B cell (primary cell): Measurements from ENCODE around the gene FAM118B. TPM values are rescaled to one million over a fixed set of nuclear protein-coding genes. Genes with fewer than 3 reads are reported as not detected.

Source experiments
- ATAC-seq: fragments of 200-7000 bp; cut with Tn5 transposase; one replicate; pipeline ENCODE4 v1.10.0; 2021; ENCODE audit warnings: low read depth, mild to moderate bottlenecking, moderate number of reproducible peaks, moderate library complexity
- CTCF ChIA-PET: fragments of 350-600 bp; sonication (Branson Sonifier 250); formaldehyde crosslinking; loops from one replicate; lab custom pipeline; 2021; ENCODE audit warnings: antibody characterized with exemption, inconsistent platforms; lab: Charles Lee
- POLR2A ChIA-PET: fragments of 350-600 bp; sonication (Branson Sonifier 250); formaldehyde crosslinking; loops from one replicate; lab custom pipeline; 2021; ENCODE audit warnings: antibody characterized with exemption; lab: Charles Lee
- DNase-seq: peaks from one replicate; pipeline ENCODE4 v3.0.0; 2013
- H2AFZ ChIP-seq: 2 replicates; pipeline ENCODE4 v1.6.1; 2012; ENCODE audit warnings: mild to moderate bottlenecking, low read depth, low read length; ENCODE audit not compliant: insufficient read depth, poor library complexity, severe bottlenecking
- H3K27ac ChIP-seq, 2 donors: 1 replicate in 1 of 2; 2 replicates in 1 of 2; pipeline ENCODE4 v1.5.1; 2012 to 2013; ENCODE audit warnings: low read length in 2 of 2, mild to moderate bottlenecking in 2 of 2, moderate library complexity in 1 of 2
- H3K27me3 ChIP-seq, 4 experiments: fragments of 200-600 bp in 1 of 4; sonication (generic) in 1 of 4; replicated peaks in 1 of 4; 1 replicate in 2 of 4; 2 replicates in 2 of 4; pipeline versions ENCODE4 v1.6.1 to v1.7.0; 2013 to 2016; ENCODE audit warnings: low read length in 3 of 4, mild to moderate bottlenecking in 2 of 4, mixed read lengths in 1 of 4, moderate library complexity in 1 of 4; ENCODE audit not compliant: insufficient read depth in 4 of 4, control insufficient read depth in 3 of 4; ENCODE audit errors: control extremely low read depth in 1 of 4
- H3K36me3 ChIP-seq, 2 experiments: replicated peaks in 1 of 2; 1 replicate in 1 of 2; 2 replicates in 1 of 2; pipeline versions ENCODE4 v1.6.1 to v1.7.1; 2013; ENCODE audit warnings: low read length in 1 of 2; ENCODE audit not compliant: insufficient read depth in 2 of 2, control insufficient read depth in 1 of 2; ENCODE audit errors: control extremely low read depth in 1 of 2, extremely low read depth in 1 of 2
- H3K4me1 ChIP-seq, 2 donors: fragments of 200-600 bp in 1 of 2; sonication (generic) in 1 of 2; 1 replicate in 1 of 2; 2 replicates in 1 of 2; pipeline versions ENCODE4 v1.5.1 to v1.6.1; 2013 to 2017; ENCODE audit warnings: low read length in 2 of 2; ENCODE audit not compliant: control insufficient read depth in 2 of 2, insufficient read depth in 2 of 2
- H3K4me2 ChIP-seq: replicated peaks from 2 replicates; pipeline ENCODE3; 2012; ENCODE audit warnings: mild to moderate bottlenecking, low read depth, low read length; ENCODE audit not compliant: poor library complexity, severe bottlenecking
- H3K4me3 ChIP-seq, 5 experiments: fragments of 200-600 bp in 1 of 5; sonication (generic) in 1 of 5; 1 replicate in 3 of 5; 2 replicates in 2 of 5; pipeline versions ENCODE4 v1.5.1 to v1.7.0; 2011 to 2016; ENCODE audit warnings: low read length in 4 of 5, mild to moderate bottlenecking in 4 of 5, low read depth in 2 of 5, control low read depth in 1 of 5, moderate library complexity in 1 of 5; ENCODE audit not compliant: insufficient read depth in 1 of 5; ENCODE audit errors: control extremely low read depth in 1 of 5, extremely low read depth in 1 of 5
- H3K79me2 ChIP-seq: fragments of 200-600 bp; sonication (generic); one replicate; pipeline ENCODE4 v1.6.0; 2016; ENCODE audit warnings: low read length; ENCODE audit not compliant: control insufficient read depth, insufficient read depth
- H3K9ac ChIP-seq: fragments of 200-600 bp; sonication (generic); 2 replicates; pipeline ENCODE4 v1.6.1; 2017; ENCODE audit warnings: mild to moderate bottlenecking, low read length, moderate library complexity
- H3K9me3 ChIP-seq, 3 donors: one replicate each; pipeline versions ENCODE4 v1.6.1 to v1.7.1; 2013; ENCODE audit warnings: low read length in 2 of 3; ENCODE audit not compliant: control insufficient read depth in 2 of 3, insufficient read depth in 1 of 3; ENCODE audit errors: control extremely low read depth in 1 of 3
- H4K20me1 ChIP-seq: 2 replicates; pipeline ENCODE4 v1.6.0; 2012; ENCODE audit warnings: mild to moderate bottlenecking, low read length; ENCODE audit not compliant: insufficient read depth, control insufficient read depth, poor library complexity, severe bottlenecking
- H3K27ac Mint-ChIP-seq: one replicate; pipeline ENCODE4 v1.8.0; 2021; ENCODE audit warnings: mixed read lengths
- H3K27me3 Mint-ChIP-seq: one replicate; pipeline ENCODE4 v1.8.0; 2021; ENCODE audit warnings: mixed read lengths
- H3K4me1 Mint-ChIP-seq: one replicate; pipeline ENCODE4 v1.8.0; 2021; ENCODE audit warnings: mixed read lengths
- H3K4me3 Mint-ChIP-seq: one replicate; pipeline ENCODE4 v1.8.0; 2021; ENCODE audit warnings: mixed read lengths
- H3K9me3 Mint-ChIP-seq: one replicate; pipeline ENCODE4 v1.8.0; 2022; ENCODE audit warnings: mixed read lengths; ENCODE audit not compliant: insufficient read depth
- CTCF ChIP-seq: fragments of 200-600 bp; IDR thresholded peaks from one replicate; pipeline ENCODE4 v1.8.0; 2022; ENCODE audit warnings: antibody characterized with exemption, mild to moderate bottlenecking
- EZH2 ChIP-seq: IDR thresholded peaks from 2 replicates; pipeline ENCODE4 v1.6.1; 2012; ENCODE audit warnings: borderline replicate concordance, low read depth, mild to moderate bottlenecking, moderate library complexity, low read length; ENCODE audit not compliant: insufficient read depth, poor library complexity, severe bottlenecking
- WGBS: methylation state at CpG from one replicate; pipeline ENCODE4 v1.1.5; 2013; ENCODE audit warnings: missing lambda C conversion rate; ENCODE audit not compliant: insufficient coverage; 5-methylcytosine and 5-hydroxymethylcytosine counted together
- intact Hi-C: fragments of 100-400 bp; cut with micrococcal nuclease; formaldehyde crosslinking; loops from one replicate; pipeline ENCODE4 v1.10.0; 2022
- polyA plus RNA-seq: library from polyadenylated mRNA; depleted of rRNA; stranded (reverse); fragments of >200 nt; gene quantifications from 2 replicates; pipeline ENCODE4 v1.2.3, GENCODE V29; 2012
- total RNA-seq, 2 donors: library from RNA; stranded (reverse); fragments of 120-200 nt in 1 of 2; gene quantifications; 1 replicate in 1 of 2; 2 replicates in 1 of 2; pipeline versions ENCODE4 v1.2.3 to v1.2.4, GENCODE V29; 2013 to 2022

FAM118B gene
- total and polyA plus RNA-seq, 2 donors (not counting 1 experiment from before 2014, with no cell fraction given) = 7.3 to 14.1 TPM

DNA sequence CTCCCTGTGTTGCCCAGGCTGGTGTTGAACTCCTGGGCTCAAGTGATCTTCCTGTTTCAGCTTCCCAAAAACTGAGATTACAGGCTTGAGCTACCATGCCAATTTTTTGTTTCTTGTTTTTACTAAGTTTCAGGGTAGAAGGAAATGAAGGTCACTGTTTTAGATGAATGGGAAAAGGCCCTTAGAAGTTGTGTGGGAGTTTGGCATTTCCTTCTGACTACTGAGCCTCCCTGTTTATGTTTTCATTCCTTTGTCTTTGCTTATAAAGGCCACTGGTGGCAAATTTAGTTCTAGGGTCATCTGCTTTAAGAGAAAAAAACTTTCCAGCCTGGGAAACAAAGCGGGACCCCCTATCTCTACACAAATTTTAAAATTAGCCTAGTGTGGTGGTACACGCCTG, 35.1 kb downstream of the FAM118B start:
- intact Hi-C loops = no loop called here

GRCh38 chr11:126253265-126253664, 41.7 kb downstream of the FAM118B start:
- WGBS = no CpG with 5 or more reads among the region's 4 CpGs

More for the DNA sequence above, 35.1 kb downstream of the FAM118B start:
- no peaks in the 10 kb centered on the region for H3K4me1 ChIP-seq
- no peak overlapping the region for H3K4me3 ChIP-seq
- ChIA-PET CTCF (no interaction called here), POLR2A (no interaction called here)
- no peaks in the 10 kb centered on the region for H4K20me1 ChIP-seq
- no peaks in the 10 kb centered on the region for H3K9me3 ChIP-seq
- WGBS = 100% methylated on average over 1 of the region's 2 CpGs
- H3K27ac Mint-ChIP-seq = no peak overlapping the region
- no peak overlapping the region for H3K4me3 Mint-ChIP-seq
- no peaks in the 10 kb centered on the region for H3K79me2 ChIP-seq
- ATAC-seq = no peak
- peaks cover 4 to 6% of the 10 kb centered on the region in 2 experiments for H3K36me3 ChIP-seq
- no peak overlapping the region for H3K9ac ChIP-seq
- no peaks in the 10 kb centered on the region for H3K27me3 Mint-ChIP-seq
- TF ChIP-seq CTCF (no peak), EZH2 (no peak)
- H3K9me3 Mint-ChIP-seq = no peaks in the 10 kb centered on the region
- no peak overlapping the region for H3K27ac ChIP-seq
- no peak overlapping the region for H2AFZ ChIP-seq
- H3K27me3 ChIP-seq = no peaks in the 10 kb centered on the region
- no peaks in the 10 kb centered on the region for H3K4me1 Mint-ChIP-seq
- DNase-seq = no peak
- H3K4me2 ChIP-seq = no peak overlapping the region

More at GRCh38 chr11:126253265-126253664, 41.7 kb downstream of the FAM118B start:
- no peak overlapping the region for H3K9ac ChIP-seq
- Mint-ChIP-seq H3K4me3 (no peak overlapping the region), H3K4me1 (no peaks in the 10 kb centered on the region), H3K27ac (no peak overlapping the region), H3K9me3 (no peaks in the 10 kb centered on the region), H3K27me3 (no peaks in the 10 kb centered on the region)
- H3K4me1 ChIP-seq = no peaks in the 10 kb centered on the region
- H4K20me1 ChIP-seq = no peaks in the 10 kb centered on the region
- no peak for TF ChIP-seq EZH2
- no peak for TF ChIP-seq CTCF
- no peak overlapping the region for H3K4me3 ChIP-seq
- no peaks in the 10 kb centered on the region for H3K79me2 ChIP-seq
- DNase-seq = no peak
- no peak for ATAC-seq
- no peak overlapping the region for H3K27ac ChIP-seq
- ChIA-PET POLR2A (no interaction called here), CTCF (no interaction called here)
- H3K4me2 ChIP-seq = no peak overlapping the region
- H3K27me3 ChIP-seq = no peaks in the 10 kb centered on the region
- intact Hi-C loops = no loop called here
- H3K36me3 ChIP-seq = peaks cover 2 to 5% of the 10 kb centered on the region in 2 experiments
- no peak overlapping the region for H2AFZ ChIP-seq
- no peaks in the 10 kb centered on the region for H3K9me3 ChIP-seq
